Endothelial cell of umbilical vein (primary cell): ENCODE measurements around the gene SUPV3L1. TPM values are rescaled to one million over a fixed set of nuclear protein-coding genes. Genes with fewer than 3 reads are reported as not detected.

ENCODE experiments used
- BruUV-seq: library from RNA; stranded (reverse); fragments of 400-500 nt; replicated peaks from 2 replicates; lab custom pipeline; 2021; lab: Mats Ljungman, UMichigan
- CTCF ChIA-PET: fragments of 300-600, 350-600 bp; sonication (Branson Sonifier 250); formaldehyde crosslinking; loops from one replicate; lab custom pipeline; 2021; ENCODE audit warnings: antibody characterized with exemption, inconsistent platforms; lab: Charles Lee
- POLR2A ChIA-PET: fragments of 300-600, 350-600 bp; sonication (Branson Sonifier 250); formaldehyde crosslinking; loops from one replicate; lab custom pipeline; 2021; ENCODE audit warnings: antibody characterized with exemption, inconsistent platforms; lab: Charles Lee
- DNase-seq: peaks from one replicate; pipeline ENCODE4 v3.0.0-alpha.2; 2011; ENCODE audit warnings: low read depth, low spot score
- FAIRE-seq: peaks from 2 replicates; lab custom pipeline; 2011; peaks lifted over from hg19 to GRCh38; lab: Jason Lieb, UNC
- H2AFZ ChIP-seq: 2 replicates; pipeline ENCODE4 v1.6.0; 2012; ENCODE audit warnings: low read depth, low read length, control low read depth, inconsistent platforms
- H3K27ac ChIP-seq: 2 replicates; pipeline ENCODE4 v1.5.1; 2011; ENCODE audit warnings: low read depth, mild to moderate bottlenecking, control low read depth, low read length, moderate library complexity; ENCODE audit not compliant: insufficient read depth
- H3K27me3 ChIP-seq, 2 experiments: 2 replicates each; pipeline versions ENCODE4 v1.6.0 to v1.6.1; 2011; ENCODE audit warnings: low read length in 2 of 2, mixed read lengths in 1 of 2; ENCODE audit not compliant: control insufficient read depth in 2 of 2, insufficient read depth in 2 of 2
- H3K36me3 ChIP-seq, 2 experiments: 2 replicates in 1 of 2; 3 replicates in 1 of 2; pipeline ENCODE4 v1.5.1; 2011; ENCODE audit warnings: low read length in 2 of 2, mild to moderate bottlenecking in 1 of 2, moderate library complexity in 1 of 2; ENCODE audit not compliant: control insufficient read depth in 2 of 2, insufficient read depth in 2 of 2; ENCODE audit errors: extremely low read depth in 1 of 2
- H3K4me1 ChIP-seq: 3 replicates; pipeline ENCODE4 v1.5.1; 2011; ENCODE audit warnings: mild to moderate bottlenecking, low read length; ENCODE audit not compliant: control insufficient read depth, insufficient read depth; ENCODE audit errors: extremely low read depth
- H3K4me2 ChIP-seq: 2 replicates; pipeline ENCODE4 v1.6.1; 2011; ENCODE audit warnings: low read length, control low read depth, mixed read lengths; ENCODE audit not compliant: insufficient read depth
- H3K4me3 ChIP-seq, 3 experiments: fragments of 200-600 bp in 1 of 3; sonication (generic), shearing (Covaris generic) in 1 of 3; replicated peaks in 1 of 3; 2 replicates each; pipeline ENCODE4 v1.5.1; 2011 to 2016; ENCODE audit warnings: control low read depth in 3 of 3, low read length in 3 of 3, mild to moderate bottlenecking in 2 of 3, inconsistent platforms in 1 of 3, low read depth in 1 of 3, moderate library complexity in 1 of 3; ENCODE audit not compliant: insufficient read depth in 1 of 3
- H3K79me2 ChIP-seq: 2 replicates; pipeline ENCODE4 v1.6.0; 2012; ENCODE audit warnings: low read length, inconsistent platforms; ENCODE audit not compliant: control insufficient read depth, insufficient read depth
- H3K9ac ChIP-seq: replicated peaks from 2 replicates; pipeline ENCODE3; 2011; ENCODE audit warnings: low read length, control low read depth; ENCODE audit not compliant: insufficient read depth; ENCODE audit errors: extremely low read depth
- H3K9me1 ChIP-seq: replicated peaks from 3 replicates; pipeline ENCODE4 v1.6.0; 2011; ENCODE audit warnings: mild to moderate bottlenecking, low read length; ENCODE audit not compliant: control insufficient read depth, insufficient read depth; ENCODE audit errors: extremely low read depth
- H3K9me3 ChIP-seq: replicated peaks from 2 replicates; pipeline ENCODE4 v1.5.1; 2012; ENCODE audit warnings: low read length, inconsistent platforms; ENCODE audit not compliant: control insufficient read depth, insufficient read depth
- H4K20me1 ChIP-seq: replicated peaks from 2 replicates; pipeline ENCODE3; 2011; ENCODE audit warnings: mild to moderate bottlenecking, low read length; ENCODE audit not compliant: control insufficient read depth, insufficient read depth; ENCODE audit errors: extremely low read depth
- EZH2 ChIP-seq: IDR thresholded peaks from 2 replicates; pipeline ENCODE4 v1.6.1; 2012; ENCODE audit warnings: borderline replicate concordance, low read depth, mild to moderate bottlenecking, moderate library complexity, low read length, inconsistent platforms; ENCODE audit not compliant: severe bottlenecking
- FOS ChIP-seq: IDR thresholded peaks from 2 replicates; pipeline ENCODE4 v1.6.1; 2011; ENCODE audit warnings: mild to moderate bottlenecking, low read length, moderate library complexity, borderline replicate concordance; ENCODE audit not compliant: insufficient read depth
- GATA2 ChIP-seq: IDR thresholded peaks from 2 replicates; pipeline ENCODE4 v1.7.0; 2011; ENCODE audit warnings: low read depth, mild to moderate bottlenecking, moderate library complexity, mixed read lengths, low read length; ENCODE audit not compliant: insufficient read length, insufficient read depth
- JUN ChIP-seq: IDR thresholded peaks from 2 replicates; pipeline ENCODE4 v1.6.1; 2011; ENCODE audit warnings: borderline replicate concordance, low read depth; ENCODE audit not compliant: insufficient read length, insufficient read depth
- MAX ChIP-seq: IDR thresholded peaks from 2 replicates; pipeline ENCODE4 v1.6.1; 2011; ENCODE audit not compliant: insufficient read depth, insufficient read length
- MYC ChIP-seq: IDR thresholded peaks from one replicate; pipeline ENCODE4 v1.6.1; 2011; ENCODE audit warnings: mild to moderate bottlenecking, low read depth, low read length
- POLR2A ChIP-seq: IDR thresholded peaks from 2 replicates; pipeline ENCODE4 v1.6.1; 2012; ENCODE audit warnings: low read depth, mild to moderate bottlenecking, control low read depth, low read length
- POLR2AphosphoS5 ChIP-seq: IDR thresholded peaks from 2 replicates; pipeline ENCODE4 v1.6.1; 2012; ENCODE audit warnings: low read depth, mild to moderate bottlenecking, control low read depth, low read length, moderate library complexity; ENCODE audit not compliant: insufficient read depth
- dilution Hi-C: fragments of 300-500 bp; cut with MboI; formaldehyde crosslinking; loops from one replicate; pipeline ENCODE4 v1.15.0; 2019; ENCODE audit warnings: low sequenced_read_pairs; ENCODE audit not compliant: extremely low pct_ligation_motif_present
- intact Hi-C: fragments of 100-400 bp; cut with micrococcal nuclease; formaldehyde crosslinking; loops from one replicate; pipeline ENCODE4 v1.10.0; 2022
- polyA plus RNA-seq, 4 experiments: library from polyadenylated mRNA; depleted of rRNA in 3 of 4; stranded (reverse) in 3 of 4; unstranded in 1 of 4; fragments of >200 nt; gene quantifications; 2 replicates each; pipeline versions ENCODE4 v1.2.1 to v1.2.3, GENCODE V29; 2011 to 2012; ENCODE audit warnings: missing spikeins in 1 of 4
- total RNA-seq: library from RNA; stranded (reverse); gene quantifications from 2 replicates; pipeline ENCODE4 v1.2.3, GENCODE V29; 2021
- TF ChIP-seq, protein P1 (sequence below), 2 donors: IDR thresholded peaks; 1 replicate in 1 of 2; 2 replicates in 1 of 2; pipeline ENCODE4 v1.5.1; 2011; ENCODE audit warnings: low read length in 2 of 2, mild to moderate bottlenecking in 2 of 2, moderate library complexity in 2 of 2, control low read depth in 1 of 2, inconsistent platforms in 1 of 2, low read depth in 1 of 2; ENCODE audit not compliant: insufficient read depth in 1 of 2; ENCODE audit errors: extremely low read depth in 1 of 2

The SUPV3L1 gene
- total and polyA plus RNA-seq, 2 donors (not counting 3 experiments of a cell fraction or from before 2014, with no cell fraction given), result 21.8 to 30.4 TPM

DNA sequence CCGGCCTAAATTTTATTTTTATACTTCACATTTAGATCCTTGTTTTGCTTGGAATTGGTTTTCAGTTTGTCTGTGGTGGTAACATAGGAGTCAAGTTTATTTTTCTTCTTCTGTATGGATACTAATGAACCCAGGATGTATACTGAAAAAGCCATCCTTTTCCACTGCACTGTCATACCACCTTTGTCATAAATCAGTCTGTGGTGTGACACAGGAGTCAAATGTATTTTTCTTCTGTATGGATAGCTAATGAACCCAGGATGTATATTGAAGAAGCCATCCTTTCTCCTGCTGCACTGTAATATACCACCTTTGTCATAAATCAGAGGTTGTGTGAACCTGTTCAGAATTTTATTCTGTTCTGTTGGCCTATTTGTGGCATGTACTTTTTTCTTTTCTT is 34.7 kb upstream of the SUPV3L1 start:
- FAIRE-seq (no peak), DNase-seq (no peak)
- Histone ChIP-seq H3K36me3 (no peaks in the 10 kb centered on the region), H2AFZ (no peak overlapping the region), H3K9ac (no peak overlapping the region), H3K27ac (no peak overlapping the region), H3K9me3 (no peaks in the 10 kb centered on the region), H3K4me3 (no peak overlapping the region), H3K4me2 (no peak overlapping the region), H4K20me1 (no peaks in the 10 kb centered on the region), H3K79me2 (peaks cover 64% of the 10 kb centered on the region), H3K27me3 (no peaks in the 10 kb centered on the region), H3K4me1 (no peaks in the 10 kb centered on the region), H3K9me1 (peaks cover 2% of the 10 kb centered on the region)
- TF ChIP-seq POLR2AphosphoS5 (no peak), JUN (no peak), MAX (no peak), EZH2 (no peak), FOS (no peak), POLR2A (no peak), MYC (no peak), GATA2 (no peak)
- TF ChIP-seq, protein P1, sequence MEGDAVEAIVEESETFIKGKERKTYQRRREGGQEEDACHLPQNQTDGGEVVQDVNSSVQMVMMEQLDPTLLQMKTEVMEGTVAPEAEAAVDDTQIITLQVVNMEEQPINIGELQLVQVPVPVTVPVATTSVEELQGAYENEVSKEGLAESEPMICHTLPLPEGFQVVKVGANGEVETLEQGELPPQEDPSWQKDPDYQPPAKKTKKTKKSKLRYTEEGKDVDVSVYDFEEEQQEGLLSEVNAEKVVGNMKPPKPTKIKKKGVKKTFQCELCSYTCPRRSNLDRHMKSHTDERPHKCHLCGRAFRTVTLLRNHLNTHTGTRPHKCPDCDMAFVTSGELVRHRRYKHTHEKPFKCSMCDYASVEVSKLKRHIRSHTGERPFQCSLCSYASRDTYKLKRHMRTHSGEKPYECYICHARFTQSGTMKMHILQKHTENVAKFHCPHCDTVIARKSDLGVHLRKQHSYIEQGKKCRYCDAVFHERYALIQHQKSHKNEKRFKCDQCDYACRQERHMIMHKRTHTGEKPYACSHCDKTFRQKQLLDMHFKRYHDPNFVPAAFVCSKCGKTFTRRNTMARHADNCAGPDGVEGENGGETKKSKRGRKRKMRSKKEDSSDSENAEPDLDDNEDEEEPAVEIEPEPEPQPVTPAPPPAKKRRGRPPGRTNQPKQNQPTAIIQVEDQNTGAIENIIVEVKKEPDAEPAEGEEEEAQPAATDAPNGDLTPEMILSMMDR (IDR thresholded peaks at IDR 0.05; ENCODE audit: extremely low read depth in 1 of 2, insufficient read depth in 1 of 2, low read depth in 1 of 2, low read length in 2 of 2), result no peak
- CTCF ChIA-PET, result no interaction called here
- dilution Hi-C loops, result no loop called here
- intact Hi-C loops, result no loop called here
- BruUV-seq, result no TSS peak
- POLR2A ChIA-PET, result interaction anchor here (0.7 kb wide), 1 partner anchor 183 kb away, joined by 3 read pairs; no protein-coding TSS in a partner anchor
